SK-N-SH (cell line): ENCODE measurements around the gene CCDC47. TPM values are rescaled to one million over a fixed set of nuclear protein-coding genes. Genes with fewer than 3 reads are reported as not detected.
A peak's percentile ranks its signal among the peaks of the same experiment; 100 is the strongest.

Experiments
- CTCF ChIA-PET: fragments of 300-600, 350-600 bp; formaldehyde crosslinking; extraction: SDS; loops from one replicate; lab custom pipeline; 2021; lab: Yijun Ruan, JAX
- POLR2A ChIA-PET: fragments of 350-600 bp; sonication (Branson Sonifier 250); formaldehyde crosslinking; extraction: SDS; loops from one replicate; lab custom pipeline; 2020; ENCODE audit warnings: antibody characterized with exemption, inconsistent platforms; lab: Yijun Ruan, JAX
- DNase-seq: peaks from one replicate; pipeline ENCODE4 v3.0.0; 2012
- H2AFZ ChIP-seq: fragments of 200-600 bp; sonication (generic); 2 replicates; pipeline ENCODE4 v1.8.1; 2016; ENCODE audit warnings: antibody characterized with exemption, mild to moderate bottlenecking, low read depth
- H3F3A ChIP-seq: fragments of 200-600 bp; sonication (generic); replicated peaks from 2 replicates; pipeline ENCODE3; 2016; ENCODE audit warnings: antibody characterized with exemption, mild to moderate bottlenecking; ENCODE audit not compliant: insufficient read depth
- H3K27ac ChIP-seq, 2 experiments: fragments of 200-500 bp in 1 of 2; fragments of 200-600 bp in 1 of 2; sonication (Bioruptor generic) in 1 of 2; sonication (generic), shearing (Covaris generic) in 1 of 2; 2 replicates each; pipeline versions ENCODE4 v1.5.1 to v1.6.1; 2014 to 2016; ENCODE audit warnings: low read depth in 2 of 2, inconsistent platforms in 1 of 2, low read length in 1 of 2, mild to moderate bottlenecking in 1 of 2, mixed read lengths in 1 of 2
- H3K27me3 ChIP-seq: fragments of 200-600 bp; sonication (generic), shearing (Covaris generic); 2 replicates; pipeline ENCODE4 v1.6.1; 2016; ENCODE audit warnings: mixed run types; ENCODE audit not compliant: insufficient read depth
- H3K36me3 ChIP-seq, 2 experiments: fragments of 200-500 bp in 1 of 2; fragments of 200-600 bp in 1 of 2; sonication (Bioruptor generic) in 1 of 2; sonication (generic) in 1 of 2; replicated peaks in 1 of 2; 2 replicates each; pipeline versions ENCODE3 to v1.5.1; 2014 to 2016; ENCODE audit warnings: low read length in 1 of 2, mild to moderate bottlenecking in 1 of 2; ENCODE audit not compliant: insufficient read depth in 2 of 2, control insufficient read depth in 1 of 2
- H3K4me1 ChIP-seq, 2 experiments: fragments of 200-500 bp in 1 of 2; fragments of 200-600 bp in 1 of 2; sonication (Bioruptor generic) in 1 of 2; sonication (generic), shearing (Covaris generic) in 1 of 2; 2 replicates each; pipeline versions ENCODE4 v1.5.1 to v1.6.1; 2014 to 2016; ENCODE audit warnings: low read depth in 1 of 2, low read length in 1 of 2, mixed run types in 1 of 2; ENCODE audit not compliant: insufficient read depth in 2 of 2, control insufficient read depth in 1 of 2
- H3K4me2 ChIP-seq: fragments of 200-600 bp; sonication (generic), shearing (Covaris generic); 2 replicates; pipeline ENCODE4 v1.6.1; 2017; ENCODE audit warnings: mixed run types
- H3K4me3 ChIP-seq, 2 experiments: fragments of 200-500 bp in 1 of 2; fragments of 200-600 bp in 1 of 2; sonication (Bioruptor generic) in 1 of 2; sonication (generic), shearing (Covaris generic) in 1 of 2; 2 replicates each; pipeline versions ENCODE4 v1.5.1 to v1.8.1; 2014 to 2016; ENCODE audit warnings: low read depth in 2 of 2, inconsistent platforms in 1 of 2, low read length in 1 of 2, mild to moderate bottlenecking in 1 of 2, mixed read lengths in 1 of 2, moderate library complexity in 1 of 2
- H3K79me2 ChIP-seq: fragments of 200-600 bp; sonication (generic); 2 replicates; pipeline ENCODE4 v1.8.1; 2017; ENCODE audit warnings: mild to moderate bottlenecking; ENCODE audit not compliant: insufficient read depth
- H3K9ac ChIP-seq: fragments of 200-600 bp; sonication (generic); 2 replicates; pipeline ENCODE4 v1.6.1; 2017; ENCODE audit warnings: mixed run types
- H3K9me2 ChIP-seq: fragments of 200-600 bp; sonication (generic); 2 replicates; pipeline ENCODE4 v1.6.1; 2017; ENCODE audit warnings: mixed run types
- H3K9me3 ChIP-seq: fragments of 200-600 bp; sonication (generic); 2 replicates; pipeline ENCODE4 v1.6.1; 2017; ENCODE audit warnings: mixed run types, mild to moderate bottlenecking, moderate library complexity
- H4K20me1 ChIP-seq: fragments of 200-600 bp; sonication (generic); 2 replicates; pipeline ENCODE4 v1.6.1; 2017; ENCODE audit warnings: mild to moderate bottlenecking, mixed run types; ENCODE audit not compliant: insufficient read depth
- CTCF ChIP-seq: fragments of 200-600 bp; sonication (generic); IDR thresholded peaks from 2 replicates; pipeline ENCODE4 v1.6.1; 2017; ENCODE audit warnings: antibody characterized with exemption, mild to moderate bottlenecking, moderate library complexity
- ELF1 ChIP-seq: IDR thresholded peaks from 2 replicates; pipeline ENCODE4 v1.4.0; 2012
- EP300 ChIP-seq, 2 experiments: IDR thresholded peaks; 2 replicates each; pipeline versions ENCODE4 v1.4.0 to v1.6.1; 2012; ENCODE audit warnings: borderline replicate concordance in 1 of 2, low read depth in 1 of 2, low read length in 1 of 2
- FOXM1 ChIP-seq: IDR thresholded peaks from 2 replicates; pipeline ENCODE4 v1.4.0; 2012; ENCODE audit warnings: low read depth, mild to moderate bottlenecking
- GABPA ChIP-seq: IDR thresholded peaks from 2 replicates; pipeline ENCODE4 v1.4.0; 2012; ENCODE audit warnings: low read depth, mild to moderate bottlenecking
- GATA2 ChIP-seq: sonication (generic); formaldehyde crosslinking; IDR thresholded peaks from 2 replicates; pipeline ENCODE4 v1.5.0; 2020; ENCODE audit warnings: mild to moderate bottlenecking, missing genetic modification reagents
- IRF3 ChIP-seq: fragments of 150-350 bp; IDR thresholded peaks from 2 replicates; pipeline ENCODE4 v1.6.1; 2016; ENCODE audit warnings: mild to moderate bottlenecking, low read depth, low read length
- JUND ChIP-seq: IDR thresholded peaks from 2 replicates; pipeline ENCODE4 v1.4.0; 2012
- MAX ChIP-seq: IDR thresholded peaks from 2 replicates; pipeline ENCODE4 v1.4.0; 2012; ENCODE audit warnings: low read depth
- MXI1 ChIP-seq: IDR thresholded peaks from 2 replicates; pipeline ENCODE4 v1.6.1; 2012; ENCODE audit warnings: mild to moderate bottlenecking, low read depth, low read length, improper control_type of control experiment
- NFIC ChIP-seq: IDR thresholded peaks from 2 replicates; pipeline ENCODE4 v1.4.0; 2012; ENCODE audit warnings: borderline replicate concordance
- NRF1 ChIP-seq: IDR thresholded peaks from 2 replicates; pipeline ENCODE4 v1.6.1; 2012; ENCODE audit warnings: low read depth, mild to moderate bottlenecking, low read length
- POLR2AphosphoS5 ChIP-seq: IDR thresholded peaks from 2 replicates; pipeline ENCODE4 v1.6.1; 2012; ENCODE audit warnings: low read depth, low read length
- RAD21 ChIP-seq: IDR thresholded peaks from 2 replicates; pipeline ENCODE4 v1.6.1; 2012; ENCODE audit warnings: mild to moderate bottlenecking, low read length
- RCOR1 ChIP-seq: fragments of 150-350 bp; IDR thresholded peaks from 2 replicates; pipeline ENCODE4 v1.6.1; 2017; ENCODE audit warnings: antibody characterized with exemption, low read length
- RFX5 ChIP-seq: IDR thresholded peaks from 2 replicates; pipeline ENCODE4 v1.6.1; 2012; ENCODE audit warnings: mild to moderate bottlenecking, improper control_type of control experiment, low read length
- RXRA ChIP-seq: IDR thresholded peaks from 2 replicates; pipeline ENCODE4 v1.4.0; 2012; ENCODE audit warnings: low read depth, mild to moderate bottlenecking, borderline replicate concordance
- SIN3A ChIP-seq: IDR thresholded peaks from 2 replicates; pipeline ENCODE4 v1.6.1; 2012; ENCODE audit warnings: low read depth, mild to moderate bottlenecking, low read length, moderate library complexity, borderline replicate concordance
- SMC3 ChIP-seq: IDR thresholded peaks from 2 replicates; pipeline ENCODE4 v1.6.1; 2012; ENCODE audit warnings: low read depth, low read length, improper control_type of control experiment
- TAF1 ChIP-seq: IDR thresholded peaks from 2 replicates; pipeline ENCODE4 v1.6.1; 2012; ENCODE audit warnings: low read depth, mild to moderate bottlenecking, low read length, moderate library complexity, borderline replicate concordance
- TEAD4 ChIP-seq: IDR thresholded peaks from 2 replicates; pipeline ENCODE4 v1.4.0; 2012; ENCODE audit warnings: mild to moderate bottlenecking, borderline replicate concordance; ENCODE audit not compliant: insufficient read depth
- YY1 ChIP-seq: IDR thresholded peaks from 2 replicates; pipeline ENCODE4 v1.4.0; 2012; ENCODE audit warnings: low read depth, mild to moderate bottlenecking
- ZBTB33 ChIP-seq: IDR thresholded peaks from 2 replicates; pipeline ENCODE4 v1.4.0; 2012; ENCODE audit warnings: low read depth, borderline replicate concordance
- WGBS: methylation state at CpG from one replicate; pipeline ENCODE4 v1.1.6; 2017; ENCODE audit warnings: low lambda C conversion rate; 5-methylcytosine and 5-hydroxymethylcytosine counted together
- polyA plus RNA-seq, 3 experiments: library from polyadenylated mRNA; depleted of rRNA; stranded (reverse); fragments of >200 nt; gene quantifications; 2 replicates each; pipeline ENCODE4 v1.2.3, GENCODE V29; 2012

The CCDC47 gene
- polyA plus RNA-seq, 1 of the 3 experiments (the other 2 are of a cell fraction), result 76.6 TPM

GRCh38 chr17:63703029-63703428 lies 70.4 kb downstream of the CCDC47 start:
- CTCF ChIA-PET, result interaction anchor here (1.2 to 1.6 kb wide), 6 partner anchors 10 to 278 kb away, joined by 3 to 8 read pairs (median 4); partner anchors contain the start of gene STRADA
- WGBS, result 82% methylated on average over 5 of the region's 5 CpGs

GRCh38 chr17:63702721-63703015 lies 70.7 kb downstream of the CCDC47 start:
- H3K9ac ChIP-seq, result no peak overlapping the region
- ChIA-PET POLR2A (interaction anchor here (0.6 to 2.4 kb wide), 3 partner anchors 12 to 61 kb away, joined by 5 to 7 read pairs (median 6); no protein-coding TSS in a partner anchor), CTCF (interaction anchor here (1.2 to 2.4 kb wide), 5 partner anchors 8 to 277 kb away, joined by 3 to 14 read pairs (median 7); partner anchors contain the start of gene STRADA)
- H3K79me2 ChIP-seq, result peaks cover 23% of the 10 kb centered on the region
- H3K4me3 ChIP-seq, result no peak overlapping the region
- 86% methylated on average over 6 of the region's 6 CpGs for WGBS
- peak overlapping the region in 1 of 2 experiments; percentile 29; a peak in 1 of 4 replicates for H3K27ac ChIP-seq
- no peaks in the 10 kb centered on the region for H3K27me3 ChIP-seq
- peak overlapping the region; percentile 13 for H3K4me2 ChIP-seq
- H4K20me1 ChIP-seq, result peaks cover 4% of the 10 kb centered on the region
- peaks cover 5 to 33% of the 10 kb centered on the region in 2 experiments for H3K36me3 ChIP-seq
- DNase-seq, result no peak
- no peaks in the 10 kb centered on the region for H3K9me2 ChIP-seq
- H3K4me1 ChIP-seq, result peaks cover 9 to 53% of the 10 kb centered on the region in 2 experiments; a peak in 3 of 4 replicates
- H3K9me3 ChIP-seq, result no peaks in the 10 kb centered on the region
- peaks cover 17% of the 10 kb centered on the region for H3F3A ChIP-seq
- H2AFZ ChIP-seq, result no peak overlapping the region
- TF ChIP-seq RXRA, result no peak
- no peak for TF ChIP-seq GABPA
- no peak for TF ChIP-seq SMC3
- no peak for TF ChIP-seq MAX
- TF ChIP-seq IRF3, result no peak
- TF ChIP-seq POLR2AphosphoS5, result no peak
- TF ChIP-seq FOXM1, result no peak
- TF ChIP-seq YY1, result no peak
- TF ChIP-seq NRF1, result no peak
- no peak for TF ChIP-seq GATA2
- no peak for TF ChIP-seq EP300 (IDR thresholded peaks at IDR 0.05; ENCODE audit: borderline replicate concordance in 1 of 2, low read depth in 1 of 2, low read length in 1 of 2)
- TF ChIP-seq ZBTB33, result no peak
- TF ChIP-seq NFIC, result no peak

More at GRCh38 chr17:63703029-63703428, 70.4 kb downstream of the CCDC47 start:
- DNase-seq, result no peak
- Histone ChIP-seq H3K36me3 (peaks cover 4 to 31% of the 10 kb centered on the region in 2 experiments), H3K4me2 (peak overlapping the region; percentile 13), H3K4me3 (no peak overlapping the region), H3K27ac (peak overlapping the region in 1 of 2 experiments; percentile 29; a peak in 1 of 4 replicates)
- POLR2A ChIA-PET, result interaction anchor here (0.6 to 2.4 kb wide), 3 partner anchors 11 to 62 kb away, joined by 5 to 7 read pairs (median 6); no protein-coding TSS in a partner anchor
- TF ChIP-seq EP300 (IDR thresholded peaks at IDR 0.05; ENCODE audit: borderline replicate concordance in 1 of 2, low read depth in 1 of 2, low read length in 1 of 2), result no peak
- no peak for TF ChIP-seq MXI1
- TF ChIP-seq RFX5, result no peak
- no peak for TF ChIP-seq ELF1
- no peak for TF ChIP-seq TEAD4
- TF ChIP-seq CTCF, result no peak
- no peak for TF ChIP-seq SIN3A
- no peak for TF ChIP-seq TAF1
- no peak for TF ChIP-seq RAD21
- TF ChIP-seq RCOR1, result no peak
- no peak for TF ChIP-seq NRF1
- no peak for TF ChIP-seq RXRA
- no peak for TF ChIP-seq JUND
- TF ChIP-seq, all 33 proteins: peak for 0
- H3K4me1 ChIP-seq, result peaks cover 9 to 49% of the 10 kb centered on the region in 2 experiments; a peak in 3 of 4 replicates
- H3K9ac ChIP-seq, result no peak overlapping the region
- no peaks in the 10 kb centered on the region for H3K27me3 ChIP-seq
- no peaks in the 10 kb centered on the region for H3K9me3 ChIP-seq
- no peak overlapping the region for H2AFZ ChIP-seq
- H3K9me2 ChIP-seq, result no peaks in the 10 kb centered on the region
- H3F3A ChIP-seq, result peaks cover 13% of the 10 kb centered on the region
- peaks cover under 1% of the 10 kb centered on the region; the same call in 1 of the 2 replicates for H4K20me1 ChIP-seq
- peaks cover 19% of the 10 kb centered on the region for H3K79me2 ChIP-seq
